GM19467 (cell line): ENCODE data around the gene FAM117A.
A peak's percentile ranks its signal among the peaks of the same experiment; 100 is the strongest.
"Not testable (repeated sequence)": the region's sequence is repeated elsewhere in the genome, so short reads cannot be mapped to it uniquely, and the experiment has no call there.

Source experiments
- ATAC-seq: cut with Tn5 transposase; IDR thresholded peaks from one replicate; pipeline ENCODE4 v1.9.1; 2021; ENCODE audit warnings: mild to moderate bottlenecking, moderate library complexity; ENCODE audit not compliant: unreplicated experiment

The FAM117A gene

GRCh38 chr17:49681106-49681979, 82.6 kb downstream of the FAM117A start:
- no peak for ATAC-seq

GRCh38 chr17:49680314-49680713, 83.6 kb downstream of the FAM117A start:
- ATAC-seq = no peak

GRCh38 chr17:49677933-49678847, 85.7 kb downstream of the FAM117A start, which contains the start of gene SPOP:
TSS of gene SPOP (minus strand) at chr17:49678097. CDS start at chr17:49622810, 55,287 bp downstream.
- peak; percentile 69 for ATAC-seq

- peak; percentile 46 for ATAC-seq
These were observed 86.6 kb downstream of the FAM117A start for GRCh38 chr17:49677134-49677932.

- ATAC-seq = peak; percentile 54
These were observed 87.6 kb downstream of the FAM117A start for GRCh38 chr17:49676276-49676868.

- no peak for ATAC-seq
These were observed 89.4 kb downstream of the FAM117A start for GRCh38 chr17:49674507-49674906.

- ATAC-seq = not testable (repeated sequence)
These were observed 90.3 kb downstream of the FAM117A start for GRCh38 chr17:49673679-49674078.

GRCh38 chr17:49670641-49671040, 93.3 kb downstream of the FAM117A start:
- no peak for ATAC-seq

- ATAC-seq = no peak
These were observed 93.9 kb downstream of the FAM117A start for GRCh38 chr17:49670002-49670401.

GRCh38 chr17:49667854-49668253, 96.1 kb downstream of the FAM117A start:
- no peak for ATAC-seq

GRCh38 chr17:49664706-49665211, 99.2 kb downstream of the FAM117A start:
- no peak for ATAC-seq
